Fibroblast of lung (primary cell): ENCODE measurements around the gene CDC25B. TPM values are rescaled to one million over a fixed set of nuclear protein-coding genes. Genes with fewer than 3 reads are reported as not detected.

ENCODE experiments used
- DNase-seq, 2 donors: peaks; one replicate each; pipeline versions ENCODE4 v3.0.0 to v3.0.0-alpha.2; 2010; ENCODE audit warnings: low read depth in 2 of 2
- H2AFZ ChIP-seq: 2 replicates; pipeline ENCODE4 v1.5.1; 2012; ENCODE audit warnings: low read length, control low read depth, inconsistent platforms
- H3K27ac ChIP-seq: 2 replicates; pipeline ENCODE4 v1.5.1; 2011; ENCODE audit warnings: low read length, control low read depth; ENCODE audit not compliant: insufficient read depth
- H3K27me3 ChIP-seq: 2 replicates; pipeline ENCODE4 v1.5.1; 2011; ENCODE audit warnings: mild to moderate bottlenecking, low read length; ENCODE audit not compliant: control insufficient read depth, insufficient read depth
- H3K36me3 ChIP-seq: 2 replicates; pipeline ENCODE4 v1.5.1; 2011; ENCODE audit warnings: low read length; ENCODE audit not compliant: control insufficient read depth, insufficient read depth
- H3K4me1 ChIP-seq: 2 replicates; pipeline ENCODE4 v1.5.1; 2011; ENCODE audit warnings: low read length; ENCODE audit not compliant: control insufficient read depth, insufficient read depth; ENCODE audit errors: extremely low read depth
- H3K4me2 ChIP-seq: 2 replicates; pipeline ENCODE4 v1.5.1; 2011; ENCODE audit warnings: low read length, control low read depth; ENCODE audit not compliant: insufficient read depth; ENCODE audit errors: extremely low read depth
- H3K4me3 ChIP-seq, 4 experiments: fragments of 200-600 bp in 1 of 4; sonication (generic) in 1 of 4; replicated peaks in 1 of 4; 2 replicates each; pipeline ENCODE4 v1.5.1; 2011 to 2016; ENCODE audit warnings: low read length in 4 of 4, low read depth in 3 of 4, mild to moderate bottlenecking in 3 of 4, control low read depth in 2 of 4, inconsistent platforms in 1 of 4, mixed read lengths in 1 of 4; ENCODE audit not compliant: insufficient read depth in 1 of 4; ENCODE audit errors: control extremely low read depth in 1 of 4
- H3K79me2 ChIP-seq: 2 replicates; pipeline ENCODE4 v1.5.1; 2012; ENCODE audit warnings: mild to moderate bottlenecking, low read length, inconsistent platforms; ENCODE audit not compliant: control insufficient read depth, insufficient read depth
- H3K9ac ChIP-seq: 2 replicates; pipeline ENCODE4 v1.5.1; 2011; ENCODE audit warnings: mild to moderate bottlenecking, low read length, control low read depth; ENCODE audit not compliant: insufficient read depth
- H3K9me3 ChIP-seq: 2 replicates; pipeline ENCODE4 v1.5.1; 2012; ENCODE audit warnings: low read depth, low read length; ENCODE audit not compliant: control insufficient read depth, insufficient read depth
- H4K20me1 ChIP-seq: 2 replicates; pipeline ENCODE4 v1.5.1; 2011; ENCODE audit warnings: low read length; ENCODE audit not compliant: control insufficient read depth, insufficient read depth; ENCODE audit errors: extremely low read depth
- EZH2 ChIP-seq: IDR thresholded peaks from 2 replicates; pipeline ENCODE4 v1.5.1; 2012; ENCODE audit warnings: low read length, control low read depth, mild to moderate bottlenecking; ENCODE audit errors: missing control alignments
- polyA plus RNA-seq, 2 donors: library from polyadenylated mRNA; depleted of rRNA in 1 of 2; stranded (reverse) in 1 of 2; unstranded in 1 of 2; fragments of >200 nt; gene quantifications; 2 replicates each; pipeline ENCODE4 v1.2.1, GENCODE V29; 2011 to 2012; ENCODE audit warnings: missing spikeins in 1 of 2
- total RNA-seq: library from RNA; depleted of rRNA; stranded (reverse); fragments of >200 nt; gene quantifications from 2 replicates; pipeline ENCODE4 v1.2.1, GENCODE V29; 2014
- TF ChIP-seq, protein P1 (sequence below), 2 donors: IDR thresholded peaks in 1 of 2; conservative IDR thresholded peaks in 1 of 2; 1 replicate in 1 of 2; 2 replicates in 1 of 2; pipeline ENCODE4 v1.5.1; 2011 to 2012; ENCODE audit warnings: low read length in 2 of 2, control low read depth in 1 of 2, inconsistent platforms in 1 of 2, low read depth in 1 of 2, mild to moderate bottlenecking in 1 of 2

The CDC25B gene
- total and polyA plus RNA-seq, 2 donors (not counting 1 experiment from before 2014, with no cell fraction given), result 38.2 to 62.1 TPM

DNA sequence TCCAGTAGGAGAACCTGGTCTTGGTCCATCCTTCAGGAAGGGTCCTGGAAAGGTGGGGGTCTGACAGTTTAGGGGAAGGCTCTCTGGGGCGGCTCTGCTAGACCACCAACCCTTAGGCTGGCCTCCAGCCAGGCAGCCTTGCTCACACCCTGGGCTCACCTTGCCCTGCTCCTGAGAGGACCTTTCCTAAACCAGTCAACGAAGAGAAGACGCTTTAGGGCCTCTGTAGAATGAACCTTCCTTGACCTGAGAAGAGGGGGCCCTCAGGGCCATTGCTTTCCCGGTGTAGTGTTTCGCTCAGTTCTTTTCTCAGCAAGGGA, 1.1 kb downstream of the CDC25B start:
- no peaks in the 10 kb centered on the region for H3K9me3 ChIP-seq
- peak overlapping the region; percentile 78 for H3K27ac ChIP-seq
- H3K4me3 ChIP-seq, result peak overlapping the region; percentile 67 to 97 (median 86)
- H3K79me2 ChIP-seq, result peaks cover 54% of the 10 kb centered on the region
- H3K9ac ChIP-seq, result peak overlapping the region; percentile 29
- peak overlapping the region; percentile 60 for H3K4me2 ChIP-seq
- TF ChIP-seq, protein P1, sequence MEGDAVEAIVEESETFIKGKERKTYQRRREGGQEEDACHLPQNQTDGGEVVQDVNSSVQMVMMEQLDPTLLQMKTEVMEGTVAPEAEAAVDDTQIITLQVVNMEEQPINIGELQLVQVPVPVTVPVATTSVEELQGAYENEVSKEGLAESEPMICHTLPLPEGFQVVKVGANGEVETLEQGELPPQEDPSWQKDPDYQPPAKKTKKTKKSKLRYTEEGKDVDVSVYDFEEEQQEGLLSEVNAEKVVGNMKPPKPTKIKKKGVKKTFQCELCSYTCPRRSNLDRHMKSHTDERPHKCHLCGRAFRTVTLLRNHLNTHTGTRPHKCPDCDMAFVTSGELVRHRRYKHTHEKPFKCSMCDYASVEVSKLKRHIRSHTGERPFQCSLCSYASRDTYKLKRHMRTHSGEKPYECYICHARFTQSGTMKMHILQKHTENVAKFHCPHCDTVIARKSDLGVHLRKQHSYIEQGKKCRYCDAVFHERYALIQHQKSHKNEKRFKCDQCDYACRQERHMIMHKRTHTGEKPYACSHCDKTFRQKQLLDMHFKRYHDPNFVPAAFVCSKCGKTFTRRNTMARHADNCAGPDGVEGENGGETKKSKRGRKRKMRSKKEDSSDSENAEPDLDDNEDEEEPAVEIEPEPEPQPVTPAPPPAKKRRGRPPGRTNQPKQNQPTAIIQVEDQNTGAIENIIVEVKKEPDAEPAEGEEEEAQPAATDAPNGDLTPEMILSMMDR (conservative IDR thresholded peaks at IDR 0.05 in 1 of 2, IDR thresholded peaks at IDR 0.05 in 1 of 2; ENCODE audit: low read depth in 1 of 2, low read length in 2 of 2), result no peak
- TF ChIP-seq EZH2, result no peak
- H3K4me1 ChIP-seq, result peaks cover 23% of the 10 kb centered on the region
- H4K20me1 ChIP-seq, result no peaks in the 10 kb centered on the region
- H3K36me3 ChIP-seq, result peaks cover 31% of the 10 kb centered on the region
- H2AFZ ChIP-seq, result no peak overlapping the region
- no peaks in the 10 kb centered on the region for H3K27me3 ChIP-seq
- no peak for DNase-seq

DNA sequence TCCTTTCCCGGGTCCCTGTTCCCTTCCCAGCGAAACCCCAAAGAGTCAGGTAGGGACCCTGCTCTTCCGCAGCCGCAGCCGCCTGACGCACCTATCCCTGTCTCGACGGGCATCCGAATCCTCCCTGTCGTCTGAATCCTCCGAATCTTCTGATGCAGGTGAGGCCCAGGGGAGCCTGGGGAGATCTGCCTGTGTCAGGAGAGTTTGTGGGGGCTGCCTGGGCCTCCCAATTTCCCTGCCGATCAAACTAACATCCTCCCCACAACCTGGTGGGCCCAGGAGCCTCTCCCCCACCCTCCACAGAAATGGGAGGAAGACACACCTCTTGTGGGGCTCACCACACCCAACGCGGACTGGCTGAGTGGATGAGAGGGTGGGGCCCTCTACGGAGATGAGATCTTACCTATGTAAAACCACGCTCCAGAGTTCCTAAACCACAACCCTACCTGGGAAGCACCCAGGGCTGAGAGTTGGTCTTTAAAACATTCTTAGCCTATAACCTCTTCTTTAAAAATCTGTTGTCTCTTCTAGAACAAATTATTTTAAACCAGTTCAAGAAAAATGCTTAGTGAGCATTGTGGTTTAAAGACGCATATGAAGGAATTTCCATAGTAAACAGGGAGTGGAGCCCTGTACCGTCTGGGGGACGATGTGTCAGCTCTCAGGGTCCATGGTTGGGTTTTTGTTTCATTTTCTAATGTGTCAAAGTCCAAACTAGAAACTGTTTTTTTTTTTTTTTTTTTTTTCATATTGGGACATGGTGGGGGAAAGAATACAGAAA, 1.7 kb downstream of the CDC25B start:
- Histone ChIP-seq H3K4me2 (peak overlapping the region; percentile 60), H3K36me3 (peaks cover 36% of the 10 kb centered on the region), H3K27ac (peak overlapping the region; percentile 78), H3K4me3 (peak overlapping the region; percentile 67 to 97 (median 86)), H3K9me3 (no peaks in the 10 kb centered on the region), H2AFZ (no peak overlapping the region), H4K20me1 (no peaks in the 10 kb centered on the region), H3K9ac (peak overlapping the region; percentile 45), H3K79me2 (peaks cover 56% of the 10 kb centered on the region), H3K4me1 (peaks cover 23% of the 10 kb centered on the region), H3K27me3 (no peaks in the 10 kb centered on the region)
- peak; percentile 36 to 55 for DNase-seq
- TF ChIP-seq EZH2, result no peak
- TF ChIP-seq, protein P1 (conservative IDR thresholded peaks at IDR 0.05 in 1 of 2, IDR thresholded peaks at IDR 0.05 in 1 of 2; ENCODE audit: low read depth in 1 of 2, low read length in 2 of 2), result no peak

DNA sequence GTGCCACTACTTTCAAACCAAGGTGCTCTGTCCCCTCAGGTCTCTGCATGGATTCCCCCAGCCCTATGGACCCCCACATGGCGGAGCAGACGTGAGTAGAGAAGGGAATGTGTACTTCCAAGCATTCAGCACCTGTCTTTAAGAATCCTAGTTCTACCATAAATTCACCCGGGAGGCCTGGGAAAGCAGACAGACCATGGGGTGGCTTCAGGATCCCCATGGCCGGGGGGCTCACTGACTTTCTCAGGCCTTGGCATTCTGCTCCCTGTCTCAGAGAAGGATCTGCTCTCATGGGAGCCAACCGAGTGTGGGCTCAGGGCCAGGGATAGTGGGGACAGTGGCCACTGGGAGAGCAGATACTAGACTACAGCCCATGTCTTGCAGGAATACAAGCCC, 2.3 kb downstream of the CDC25B start:
- peaks cover 40% of the 10 kb centered on the region for H3K36me3 ChIP-seq
- H3K79me2 ChIP-seq, result peaks cover 57% of the 10 kb centered on the region
- no peaks in the 10 kb centered on the region for H3K9me3 ChIP-seq
- no peak overlapping the region for H2AFZ ChIP-seq
- H3K27me3 ChIP-seq, result no peaks in the 10 kb centered on the region
- H4K20me1 ChIP-seq, result no peaks in the 10 kb centered on the region
- no peak overlapping the region for H3K9ac ChIP-seq
- H3K4me2 ChIP-seq, result peak overlapping the region; percentile 60
- peaks cover 23% of the 10 kb centered on the region for H3K4me1 ChIP-seq
- no peak for DNase-seq
- TF ChIP-seq EZH2, result no peak
- TF ChIP-seq, protein P1 (conservative IDR thresholded peaks at IDR 0.05 in 1 of 2, IDR thresholded peaks at IDR 0.05 in 1 of 2; ENCODE audit: low read depth in 1 of 2, low read length in 2 of 2), result no peak
- peak overlapping the region; percentile 58 for H3K27ac ChIP-seq
- peak overlapping the region; percentile 67 to 97 (median 86) for H3K4me3 ChIP-seq
